Astrocyte (in vitro differentiated cells and primary cell): Measurements from ENCODE around the gene SERPINA10. TPM values are rescaled to one million over a fixed set of nuclear protein-coding genes. Genes with fewer than 3 reads are reported as not detected.

Experiments used
- DNase-seq: peaks from one replicate; pipeline ENCODE4 v3.0.0-alpha.2; 2010; ENCODE audit warnings: low read depth
- FAIRE-seq: peaks from 2 replicates; lab custom pipeline; 2011; peaks lifted over from hg19 to GRCh38; lab: Jason Lieb, UNC
- H2AFZ ChIP-seq: 2 replicates; pipeline ENCODE4 v1.6.0; 2012; ENCODE audit warnings: low read depth, low read length, inconsistent platforms
- H3K27ac ChIP-seq: 2 replicates; pipeline ENCODE4 v1.5.1; 2011; ENCODE audit warnings: low read depth, low read length, inconsistent platforms
- H3K27me3 ChIP-seq: 2 replicates; pipeline ENCODE4 v1.6.0; 2011; ENCODE audit warnings: low read length, inconsistent platforms; ENCODE audit not compliant: insufficient read depth
- H3K36me3 ChIP-seq: 2 replicates; pipeline ENCODE4 v1.5.1; 2011; ENCODE audit warnings: low read length, inconsistent platforms; ENCODE audit not compliant: insufficient read depth
- H3K4me1 ChIP-seq: 2 replicates; pipeline ENCODE4 v1.5.1; 2011; ENCODE audit warnings: low read length, inconsistent platforms; ENCODE audit not compliant: insufficient read depth
- H3K4me2 ChIP-seq: 2 replicates; pipeline ENCODE4 v1.6.0; 2012; ENCODE audit warnings: low read length, inconsistent platforms
- H3K4me3 ChIP-seq: 2 replicates; pipeline ENCODE4 v1.5.1; 2011; ENCODE audit warnings: low read depth, mild to moderate bottlenecking, low read length, inconsistent platforms; ENCODE audit not compliant: insufficient read depth
- H3K79me2 ChIP-seq: 2 replicates; pipeline ENCODE4 v1.6.0; 2012; ENCODE audit warnings: mild to moderate bottlenecking, low read length, inconsistent platforms; ENCODE audit not compliant: insufficient read depth
- H3K9ac ChIP-seq: 2 replicates; pipeline ENCODE4 v1.6.0; 2012; ENCODE audit warnings: mild to moderate bottlenecking, low read length, inconsistent platforms
- H3K9me3 ChIP-seq: 2 replicates; pipeline ENCODE4 v1.5.1; 2012; ENCODE audit warnings: low read depth, mild to moderate bottlenecking, low read length, inconsistent platforms; ENCODE audit not compliant: insufficient read depth
- H4K20me1 ChIP-seq: 2 replicates; pipeline ENCODE4 v1.6.0; 2012; ENCODE audit warnings: low read length, inconsistent platforms; ENCODE audit not compliant: insufficient read depth
- H3K27ac Mint-ChIP-seq: one replicate; pipeline ENCODE4 v1.8.0; 2021; ENCODE audit warnings: mild to moderate bottlenecking, mixed read lengths; ENCODE audit not compliant: unreplicated experiment
- H3K27me3 Mint-ChIP-seq: one replicate; pipeline ENCODE4 v1.8.0; 2021; ENCODE audit warnings: low read depth, mixed read lengths; ENCODE audit not compliant: unreplicated experiment
- H3K36me3 Mint-ChIP-seq: one replicate; pipeline ENCODE4 v1.8.0; 2021; ENCODE audit warnings: low read depth, mixed read lengths; ENCODE audit not compliant: unreplicated experiment
- H3K4me1 Mint-ChIP-seq: one replicate; pipeline ENCODE4 v1.8.0; 2021; ENCODE audit warnings: low read depth, mixed read lengths; ENCODE audit not compliant: unreplicated experiment
- H3K4me3 Mint-ChIP-seq: one replicate; pipeline ENCODE4 v1.8.0; 2021; ENCODE audit warnings: mild to moderate bottlenecking, moderate library complexity, mixed read lengths; ENCODE audit not compliant: unreplicated experiment
- H3K9me3 Mint-ChIP-seq: one replicate; pipeline ENCODE4 v1.8.0; 2021; ENCODE audit warnings: mild to moderate bottlenecking, mixed read lengths; ENCODE audit not compliant: unreplicated experiment
- CTCF ChIP-seq: IDR thresholded peaks from 2 replicates; pipeline ENCODE4 v1.5.1; 2011; ENCODE audit warnings: low read depth, mild to moderate bottlenecking, inconsistent platforms, low read length, moderate library complexity; ENCODE audit not compliant: insufficient read depth
- EZH2 ChIP-seq: IDR thresholded peaks from 2 replicates; pipeline ENCODE4 v1.6.1; 2012; ENCODE audit warnings: mild to moderate bottlenecking, low read length, inconsistent platforms; ENCODE audit not compliant: insufficient read depth
- total RNA-seq: library from RNA; stranded (reverse); gene quantifications from 2 replicates; pipeline ENCODE4 v1.2.1, GENCODE V29; 2021

The SERPINA10 gene
- total RNA-seq, 1 donor from 2014 or later: not detected

GRCh38 chr14:94305620-94306019 is 12.6 kb upstream of the SERPINA10 start:
- Mint-ChIP-seq H3K27me3 (no peaks in the 10 kb centered on the region), H3K9me3 (peaks cover 16% of the 10 kb centered on the region), H3K36me3 (no peaks in the 10 kb centered on the region), H3K4me3 (no peak overlapping the region), H3K4me1 (no peaks in the 10 kb centered on the region), H3K27ac (no peak overlapping the region)
- Histone ChIP-seq H3K27ac (no peak overlapping the region), H3K4me3 (no peak overlapping the region), H3K9ac (no peak overlapping the region), H3K79me2 (no peaks in the 10 kb centered on the region), H3K9me3 (peaks cover 3% of the 10 kb centered on the region), H3K4me2 (no peak overlapping the region), H3K27me3 (no peaks in the 10 kb centered on the region), H3K4me1 (no peaks in the 10 kb centered on the region), H2AFZ (no peak overlapping the region), H3K36me3 (no peaks in the 10 kb centered on the region), H4K20me1 (no peaks in the 10 kb centered on the region)
- TF ChIP-seq CTCF (no peak), EZH2 (no peak)
- DNase-seq (no peak), FAIRE-seq (no peak)

- no peak overlapping the region for H3K4me3 Mint-ChIP-seq
- Histone ChIP-seq H3K4me1 (no peaks in the 10 kb centered on the region), H3K9me3 (peaks cover 3% of the 10 kb centered on the region), H3K79me2 (no peaks in the 10 kb centered on the region), H3K9ac (no peak overlapping the region), H4K20me1 (no peaks in the 10 kb centered on the region), H3K4me3 (no peak overlapping the region), H3K27ac (no peak overlapping the region), H3K36me3 (no peaks in the 10 kb centered on the region), H3K4me2 (no peak overlapping the region), H3K27me3 (no peaks in the 10 kb centered on the region), H2AFZ (no peak overlapping the region)
- H3K27me3 Mint-ChIP-seq: no peaks in the 10 kb centered on the region
- H3K4me1 Mint-ChIP-seq: no peaks in the 10 kb centered on the region
- H3K27ac Mint-ChIP-seq: no peak overlapping the region
- peaks cover 14% of the 10 kb centered on the region for H3K9me3 Mint-ChIP-seq
- FAIRE-seq: no peak
- no peak for TF ChIP-seq CTCF
- no peak for TF ChIP-seq EZH2
- no peak for DNase-seq
- no peaks in the 10 kb centered on the region for H3K36me3 Mint-ChIP-seq
These were observed 11.2 kb upstream of the SERPINA10 start for GRCh38 chr14:94304243-94304642.

- Mint-ChIP-seq H3K27me3 (no peaks in the 10 kb centered on the region), H3K27ac (no peak overlapping the region), H3K4me1 (no peaks in the 10 kb centered on the region), H3K9me3 (peaks cover 9% of the 10 kb centered on the region), H3K4me3 (no peak overlapping the region), H3K36me3 (no peaks in the 10 kb centered on the region)
- DNase-seq (no peak), FAIRE-seq (no peak)
- no peaks in the 10 kb centered on the region for H3K79me2 ChIP-seq
- H4K20me1 ChIP-seq: no peaks in the 10 kb centered on the region
- no peak overlapping the region for H3K27ac ChIP-seq
- no peaks in the 10 kb centered on the region for H3K27me3 ChIP-seq
- H3K4me3 ChIP-seq: no peak overlapping the region
- H3K9me3 ChIP-seq: peaks cover 3% of the 10 kb centered on the region
- H3K9ac ChIP-seq: no peak overlapping the region
- no peaks in the 10 kb centered on the region for H3K4me1 ChIP-seq
- TF ChIP-seq EZH2: no peak
- no peak overlapping the region for H2AFZ ChIP-seq
- no peaks in the 10 kb centered on the region for H3K36me3 ChIP-seq
- H3K4me2 ChIP-seq: no peak overlapping the region
These were observed 10.0 kb upstream of the SERPINA10 start for GRCh38 chr14:94303111-94303510.
